Liver (tissue), 9 donors: Measurements from ENCODE around the gene INPP4B. TPM values are rescaled to one million over a fixed set of nuclear protein-coding genes. Genes with fewer than 3 reads are reported as not detected.

Experiments
- DNase-seq: peaks from one replicate; pipeline ENCODE4 v3.0.0-alpha.2; 2017; ENCODE audit warnings: low spot score
- H3K27ac ChIP-seq, 2 donors: one replicate each; pipeline ENCODE4 v1.7.0; 2013; ENCODE audit warnings: inconsistent platforms in 2 of 2, low read length in 2 of 2, control low read depth in 1 of 2, low read depth in 1 of 2, mild to moderate bottlenecking in 1 of 2
- H3K27me3 ChIP-seq, 4 donors: one replicate each; pipeline versions ENCODE4 v1.6.1 to v1.7.0; 2013; ENCODE audit warnings: low read length in 3 of 4, inconsistent platforms in 1 of 4, mild to moderate bottlenecking in 1 of 4, moderate library complexity in 1 of 4; ENCODE audit not compliant: control insufficient read depth in 4 of 4, insufficient read depth in 4 of 4
- H3K36me3 ChIP-seq, 4 donors: one replicate each; pipeline versions ENCODE4 v1.6.1 to v1.7.0; 2013; ENCODE audit warnings: low read length in 3 of 4, mild to moderate bottlenecking in 3 of 4, low read depth in 1 of 4, moderate library complexity in 1 of 4; ENCODE audit not compliant: control insufficient read depth in 4 of 4, insufficient read depth in 3 of 4
- H3K4me1 ChIP-seq, 4 donors: one replicate each; pipeline versions ENCODE4 v1.6.1 to v1.7.0; 2013; ENCODE audit warnings: low read length in 3 of 4, mild to moderate bottlenecking in 3 of 4, moderate library complexity in 1 of 4; ENCODE audit not compliant: control insufficient read depth in 4 of 4, insufficient read depth in 4 of 4
- H3K4me3 ChIP-seq, 3 donors: one replicate each; pipeline versions ENCODE4 v1.6.1 to v1.7.0; 2013; ENCODE audit warnings: low read length in 3 of 3, control low read depth in 1 of 3, low read depth in 1 of 3, mild to moderate bottlenecking in 1 of 3
- H3K9ac ChIP-seq, 2 donors: one replicate each; pipeline ENCODE4 v1.7.0; 2013; ENCODE audit warnings: low read length in 2 of 2, mild to moderate bottlenecking in 2 of 2, moderate library complexity in 2 of 2, control low read depth in 1 of 2, low read depth in 1 of 2
- H3K9me3 ChIP-seq, 4 donors: one replicate each; pipeline versions ENCODE4 v1.6.1 to v1.7.0; 2013; ENCODE audit warnings: low read length in 3 of 4; ENCODE audit not compliant: control insufficient read depth in 4 of 4
- EGR1 ChIP-seq, 2 donors: IDR thresholded peaks; 2 replicates each; pipeline ENCODE4 v1.6.1; 2016 to 2018; ENCODE audit warnings: antibody characterized with exemption in 2 of 2, low read depth in 2 of 2
- FOXA1 ChIP-seq: IDR thresholded peaks from 2 replicates; pipeline ENCODE4 v1.6.1; 2016; ENCODE audit warnings: antibody characterized with exemption
- FOXA2 ChIP-seq: IDR thresholded peaks from 2 replicates; pipeline ENCODE4 v1.6.1; 2016; ENCODE audit warnings: antibody characterized with exemption
- GABPA ChIP-seq, 2 donors: IDR thresholded peaks in 1 of 2; conservative IDR thresholded peaks in 1 of 2; 2 replicates each; pipeline ENCODE4 v1.6.1; 2016; ENCODE audit warnings: antibody characterized with exemption in 2 of 2, mild to moderate bottlenecking in 1 of 2, moderate library complexity in 1 of 2
- HNF4A ChIP-seq, 2 donors: conservative IDR thresholded peaks; 2 replicates each; pipeline ENCODE4 v1.6.1; 2016; ENCODE audit warnings: antibody characterized with exemption in 2 of 2, mild to moderate bottlenecking in 2 of 2
- HNF4G ChIP-seq: IDR thresholded peaks from 2 replicates; pipeline ENCODE4 v1.6.1; 2016; ENCODE audit warnings: antibody characterized with exemption
- JUND ChIP-seq, 2 donors: IDR thresholded peaks; 2 replicates each; pipeline ENCODE4 v1.6.1; 2016; ENCODE audit warnings: antibody characterized with exemption in 2 of 2
- NR2F2 ChIP-seq: IDR thresholded peaks from 2 replicates; pipeline ENCODE4 v1.6.1; 2016; ENCODE audit warnings: antibody characterized with exemption
- RAD21 ChIP-seq, 2 donors: IDR thresholded peaks; 2 replicates each; pipeline ENCODE4 v1.6.1; 2016; ENCODE audit warnings: antibody characterized with exemption in 2 of 2, mild to moderate bottlenecking in 2 of 2
- RXRA ChIP-seq, 2 donors: IDR thresholded peaks; 2 replicates each; pipeline ENCODE4 v1.6.1; 2017 to 2018; ENCODE audit warnings: antibody characterized with exemption in 2 of 2, mild to moderate bottlenecking in 1 of 2
- SP1 ChIP-seq: IDR thresholded peaks from 2 replicates; pipeline ENCODE4 v1.6.1; 2018; ENCODE audit warnings: antibody characterized with exemption, mild to moderate bottlenecking
- TAF1 ChIP-seq: conservative IDR thresholded peaks from 2 replicates; pipeline ENCODE4 v1.6.1; 2016; ENCODE audit warnings: antibody characterized with exemption, mild to moderate bottlenecking
- YY1 ChIP-seq: IDR thresholded peaks from 2 replicates; pipeline ENCODE4 v1.6.1; 2016; ENCODE audit warnings: antibody characterized with exemption, mild to moderate bottlenecking
- WGBS: extraction: QIAGEN DNeasy Blood & Tissue Kit; methylation state at CpG from one replicate; pipeline ENCODE4 v1.1.7; 2013; 5-methylcytosine and 5-hydroxymethylcytosine counted together
- polyA plus RNA-seq, 2 donors: library from polyadenylated mRNA; stranded (reverse) in 1 of 2; unstranded in 1 of 2; fragments of 200-250 nt in 1 of 2; fragments of >200 nt in 1 of 2; fragmentation: Nextera tagmentation in 1 of 2; extraction: Ambion mirVana in 1 of 2; gene quantifications; one replicate each; pipeline versions ENCODE4 v1.2.1 to v1.2.3, GENCODE V29; 2013 to 2015
- total RNA-seq, 2 donors: library from RNA; depleted of rRNA; stranded (reverse); fragments of >200 nt; gene quantifications; one replicate each; pipeline ENCODE4 v1.2.3, GENCODE V29; 2014
- TF ChIP-seq, protein P1 (sequence below): IDR thresholded peaks from 2 replicates; pipeline ENCODE4 v1.6.1; 2016; ENCODE audit warnings: antibody characterized with exemption
- TF ChIP-seq, protein P2 (sequence below): IDR thresholded peaks from 2 replicates; pipeline ENCODE4 v1.6.1; 2016; ENCODE audit warnings: antibody characterized with exemption
- TF ChIP-seq, protein P3 (sequence below): fragments of 150-350 bp; IDR thresholded peaks from 2 replicates; pipeline ENCODE4 v1.5.1; 2017; ENCODE audit warnings: improper control_type of control experiment, low read depth, low read length; ENCODE audit not compliant: missing input control
- TF ChIP-seq, protein P4 (sequence below): IDR thresholded peaks from 2 replicates; pipeline ENCODE4 v1.6.1; 2016; ENCODE audit warnings: antibody characterized with exemption
- TF ChIP-seq, protein P5 (sequence below): IDR thresholded peaks from 2 replicates; pipeline ENCODE4 v1.6.1; 2016; ENCODE audit warnings: antibody characterized with exemption, mild to moderate bottlenecking
- donor health status: healthy.
- donor health status: healthy.
- donor health status: healthy.
- donor health status: healthy.
- donor health status: healthy.

Gene INPP4B
- total and polyA plus RNA-seq, 4 donors: 0.43 to 2.8 (median 1.6) TPM

DNA sequence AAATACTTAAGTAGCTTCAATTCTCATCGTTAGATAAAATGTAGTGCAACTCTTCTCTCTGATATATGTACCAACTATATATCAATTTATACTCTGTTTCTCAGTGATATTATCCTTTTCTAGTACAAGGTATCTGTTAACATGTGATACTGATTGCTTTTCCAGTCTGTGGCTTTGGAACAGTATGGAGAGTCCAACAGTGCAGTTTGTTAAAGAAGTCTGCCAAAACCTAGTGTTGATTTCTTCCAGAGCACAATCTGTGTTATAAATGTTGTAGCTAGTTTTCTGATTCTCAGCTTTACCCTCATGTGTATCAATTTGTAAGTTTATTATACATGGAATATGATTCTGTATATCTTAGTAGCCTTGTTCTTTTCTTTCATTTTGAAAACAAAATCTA is 744.7 kb downstream of the INPP4B start:
- Histone ChIP-seq H3K27ac (no peak overlapping the region), H3K27me3 (no peaks in the 10 kb centered on the region), H3K4me1 (no peaks in the 10 kb centered on the region), H3K4me3 (no peak overlapping the region), H3K9ac (no peak overlapping the region), H3K9me3 (no peaks in the 10 kb centered on the region), H3K36me3 (no peaks in the 10 kb centered on the region)
- TF ChIP-seq TAF1 (no peak), EGR1 (IDR thresholded peaks at IDR 0.05; ENCODE audit: low read depth in 2 of 2) (no peak), NR2F2 (no peak), FOXA2 (no peak), YY1 (no peak), FOXA1 (no peak), JUND (IDR thresholded peaks at IDR 0.05) (no peak), GABPA (IDR thresholded peaks at IDR 0.05 in 1 of 2, conservative IDR thresholded peaks at IDR 0.05 in 1 of 2) (no peak), HNF4A (conservative IDR thresholded peaks at IDR 0.05) (no peak), SP1 (no peak), RXRA (IDR thresholded peaks at IDR 0.05) (no peak), RAD21 (IDR thresholded peaks at IDR 0.05) (no peak), HNF4G (no peak)
- TF ChIP-seq, protein P1, sequence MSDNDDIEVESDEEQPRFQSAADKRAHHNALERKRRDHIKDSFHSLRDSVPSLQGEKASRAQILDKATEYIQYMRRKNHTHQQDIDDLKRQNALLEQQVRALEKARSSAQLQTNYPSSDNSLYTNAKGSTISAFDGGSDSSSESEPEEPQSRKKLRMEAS: no peak
- TF ChIP-seq, protein P2, sequence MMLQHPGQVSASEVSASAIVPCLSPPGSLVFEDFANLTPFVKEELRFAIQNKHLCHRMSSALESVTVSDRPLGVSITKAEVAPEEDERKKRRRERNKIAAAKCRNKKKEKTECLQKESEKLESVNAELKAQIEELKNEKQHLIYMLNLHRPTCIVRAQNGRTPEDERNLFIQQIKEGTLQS: no peak
- TF ChIP-seq, protein P3, sequence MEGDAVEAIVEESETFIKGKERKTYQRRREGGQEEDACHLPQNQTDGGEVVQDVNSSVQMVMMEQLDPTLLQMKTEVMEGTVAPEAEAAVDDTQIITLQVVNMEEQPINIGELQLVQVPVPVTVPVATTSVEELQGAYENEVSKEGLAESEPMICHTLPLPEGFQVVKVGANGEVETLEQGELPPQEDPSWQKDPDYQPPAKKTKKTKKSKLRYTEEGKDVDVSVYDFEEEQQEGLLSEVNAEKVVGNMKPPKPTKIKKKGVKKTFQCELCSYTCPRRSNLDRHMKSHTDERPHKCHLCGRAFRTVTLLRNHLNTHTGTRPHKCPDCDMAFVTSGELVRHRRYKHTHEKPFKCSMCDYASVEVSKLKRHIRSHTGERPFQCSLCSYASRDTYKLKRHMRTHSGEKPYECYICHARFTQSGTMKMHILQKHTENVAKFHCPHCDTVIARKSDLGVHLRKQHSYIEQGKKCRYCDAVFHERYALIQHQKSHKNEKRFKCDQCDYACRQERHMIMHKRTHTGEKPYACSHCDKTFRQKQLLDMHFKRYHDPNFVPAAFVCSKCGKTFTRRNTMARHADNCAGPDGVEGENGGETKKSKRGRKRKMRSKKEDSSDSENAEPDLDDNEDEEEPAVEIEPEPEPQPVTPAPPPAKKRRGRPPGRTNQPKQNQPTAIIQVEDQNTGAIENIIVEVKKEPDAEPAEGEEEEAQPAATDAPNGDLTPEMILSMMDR: no peak
- TF ChIP-seq, protein P4, sequence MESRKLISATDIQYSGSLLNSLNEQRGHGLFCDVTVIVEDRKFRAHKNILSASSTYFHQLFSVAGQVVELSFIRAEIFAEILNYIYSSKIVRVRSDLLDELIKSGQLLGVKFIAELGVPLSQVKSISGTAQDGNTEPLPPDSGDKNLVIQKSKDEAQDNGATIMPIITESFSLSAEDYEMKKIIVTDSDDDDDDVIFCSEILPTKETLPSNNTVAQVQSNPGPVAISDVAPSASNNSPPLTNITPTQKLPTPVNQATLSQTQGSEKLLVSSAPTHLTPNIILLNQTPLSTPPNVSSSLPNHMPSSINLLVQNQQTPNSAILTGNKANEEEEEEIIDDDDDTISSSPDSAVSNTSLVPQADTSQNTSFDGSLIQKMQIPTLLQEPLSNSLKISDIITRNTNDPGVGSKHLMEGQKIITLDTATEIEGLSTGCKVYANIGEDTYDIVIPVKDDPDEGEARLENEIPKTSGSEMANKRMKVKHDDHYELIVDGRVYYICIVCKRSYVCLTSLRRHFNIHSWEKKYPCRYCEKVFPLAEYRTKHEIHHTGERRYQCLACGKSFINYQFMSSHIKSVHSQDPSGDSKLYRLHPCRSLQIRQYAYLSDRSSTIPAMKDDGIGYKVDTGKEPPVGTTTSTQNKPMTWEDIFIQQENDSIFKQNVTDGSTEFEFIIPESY: no peak
- TF ChIP-seq, protein P5, sequence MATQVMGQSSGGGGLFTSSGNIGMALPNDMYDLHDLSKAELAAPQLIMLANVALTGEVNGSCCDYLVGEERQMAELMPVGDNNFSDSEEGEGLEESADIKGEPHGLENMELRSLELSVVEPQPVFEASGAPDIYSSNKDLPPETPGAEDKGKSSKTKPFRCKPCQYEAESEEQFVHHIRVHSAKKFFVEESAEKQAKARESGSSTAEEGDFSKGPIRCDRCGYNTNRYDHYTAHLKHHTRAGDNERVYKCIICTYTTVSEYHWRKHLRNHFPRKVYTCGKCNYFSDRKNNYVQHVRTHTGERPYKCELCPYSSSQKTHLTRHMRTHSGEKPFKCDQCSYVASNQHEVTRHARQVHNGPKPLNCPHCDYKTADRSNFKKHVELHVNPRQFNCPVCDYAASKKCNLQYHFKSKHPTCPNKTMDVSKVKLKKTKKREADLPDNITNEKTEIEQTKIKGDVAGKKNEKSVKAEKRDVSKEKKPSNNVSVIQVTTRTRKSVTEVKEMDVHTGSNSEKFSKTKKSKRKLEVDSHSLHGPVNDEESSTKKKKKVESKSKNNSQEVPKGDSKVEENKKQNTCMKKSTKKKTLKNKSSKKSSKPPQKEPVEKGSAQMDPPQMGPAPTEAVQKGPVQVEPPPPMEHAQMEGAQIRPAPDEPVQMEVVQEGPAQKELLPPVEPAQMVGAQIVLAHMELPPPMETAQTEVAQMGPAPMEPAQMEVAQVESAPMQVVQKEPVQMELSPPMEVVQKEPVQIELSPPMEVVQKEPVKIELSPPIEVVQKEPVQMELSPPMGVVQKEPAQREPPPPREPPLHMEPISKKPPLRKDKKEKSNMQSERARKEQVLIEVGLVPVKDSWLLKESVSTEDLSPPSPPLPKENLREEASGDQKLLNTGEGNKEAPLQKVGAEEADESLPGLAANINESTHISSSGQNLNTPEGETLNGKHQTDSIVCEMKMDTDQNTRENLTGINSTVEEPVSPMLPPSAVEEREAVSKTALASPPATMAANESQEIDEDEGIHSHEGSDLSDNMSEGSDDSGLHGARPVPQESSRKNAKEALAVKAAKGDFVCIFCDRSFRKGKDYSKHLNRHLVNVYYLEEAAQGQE: no peak
- no peak for DNase-seq
- 87% methylated on average over 1 of the region's 1 CpG for WGBS

DNA sequence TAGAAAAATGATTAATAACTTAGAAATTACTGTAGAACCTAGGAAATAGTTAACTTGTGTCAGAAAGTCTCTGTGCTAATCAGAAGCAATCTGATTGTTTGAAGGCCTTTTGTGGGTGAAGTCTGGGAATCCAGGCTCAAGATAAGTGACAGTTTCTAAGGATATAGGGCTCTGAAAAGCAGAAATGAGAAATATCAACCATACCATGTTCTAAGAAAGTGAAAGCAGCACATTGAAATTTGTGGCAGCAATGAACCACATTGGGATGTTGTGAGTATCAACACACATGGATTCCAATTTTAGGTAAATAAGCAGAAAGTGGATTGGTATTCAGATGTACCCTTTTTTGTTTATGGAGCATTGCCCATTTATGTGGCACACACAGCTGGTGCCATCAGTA is 745.2 kb downstream of the INPP4B start:
- H3K27ac ChIP-seq: no peak overlapping the region
- H3K9me3 ChIP-seq: no peaks in the 10 kb centered on the region
- no peaks in the 10 kb centered on the region for H3K4me1 ChIP-seq
- no peaks in the 10 kb centered on the region for H3K27me3 ChIP-seq
- no peak for DNase-seq
- H3K36me3 ChIP-seq: no peaks in the 10 kb centered on the region
- H3K4me3 ChIP-seq: no peak overlapping the region
- no peak overlapping the region for H3K9ac ChIP-seq
- TF ChIP-seq HNF4G (no peak), TAF1 (no peak), SP1 (no peak), HNF4A (conservative IDR thresholded peaks at IDR 0.05) (no peak), NR2F2 (no peak), JUND (IDR thresholded peaks at IDR 0.05) (no peak), EGR1 (IDR thresholded peaks at IDR 0.05; ENCODE audit: low read depth in 2 of 2) (no peak), RXRA (IDR thresholded peaks at IDR 0.05) (no peak), RAD21 (IDR thresholded peaks at IDR 0.05) (no peak), FOXA2 (no peak), GABPA (IDR thresholded peaks at IDR 0.05 in 1 of 2, conservative IDR thresholded peaks at IDR 0.05 in 1 of 2) (no peak), FOXA1 (no peak)
- TF ChIP-seq, protein P1: no peak
- TF ChIP-seq, protein P3: no peak
